HL-60/S4 treated with retinoic acid at 250 ng/mL for 4 days and 3 days (cell line): ENCODE results near the gene ARHGAP10.
"Not testable (repeated sequence)": the region's sequence is repeated elsewhere in the genome, so short reads cannot be mapped to it uniquely, and the experiment has no call there.

Experiments used
- in situ Hi-C: fragments of 300-500 bp; cut with MboI; formaldehyde crosslinking; loops from 2 replicates; pipeline ENCODE4 v1.7.0; 2022; ENCODE audit warnings: low sequenced_read_pairs

Gene ARHGAP10

DNA sequence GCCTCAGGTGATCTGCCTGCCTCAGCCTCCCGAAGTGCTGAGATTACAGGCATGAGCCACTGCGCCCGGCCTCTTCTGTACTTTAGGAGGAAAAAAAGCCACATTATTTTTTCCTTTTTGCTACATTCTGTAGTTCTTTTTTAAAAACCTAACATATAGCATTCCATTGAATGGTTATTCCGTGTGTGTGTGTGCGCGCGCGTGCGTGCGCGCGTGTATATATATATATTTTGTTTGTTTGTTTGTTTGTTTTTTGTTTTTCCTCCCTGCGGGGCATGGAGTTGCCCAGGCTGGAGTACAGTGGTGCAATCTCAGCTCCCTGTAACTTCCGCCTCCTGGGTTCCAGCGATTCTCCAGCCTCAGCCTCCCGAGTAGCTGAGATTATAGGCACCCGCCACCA lies 59.5 kb downstream of the ARHGAP10 start:
- in situ Hi-C loops, result no loop called here

DNA sequence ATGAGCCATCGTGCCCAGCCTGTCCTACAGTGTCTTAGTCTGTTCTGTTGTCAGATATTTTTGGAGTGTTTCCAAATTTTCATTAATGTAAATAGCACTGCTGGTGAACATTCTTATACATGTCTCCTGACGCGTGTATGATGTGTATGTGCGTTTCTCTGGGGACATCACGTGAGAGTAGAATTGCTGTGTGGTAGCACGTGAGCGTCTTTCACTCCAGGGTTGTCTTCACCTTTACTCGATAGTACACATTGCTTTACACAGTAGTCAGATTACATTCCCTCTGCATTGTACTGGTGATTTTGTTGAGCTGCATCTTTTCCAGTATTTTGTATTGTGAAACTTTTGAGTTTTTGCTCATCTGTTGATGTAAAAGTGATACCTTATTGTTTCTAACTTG lies 60.0 kb downstream of the ARHGAP10 start:
- in situ Hi-C loops, result no loop called here

DNA sequence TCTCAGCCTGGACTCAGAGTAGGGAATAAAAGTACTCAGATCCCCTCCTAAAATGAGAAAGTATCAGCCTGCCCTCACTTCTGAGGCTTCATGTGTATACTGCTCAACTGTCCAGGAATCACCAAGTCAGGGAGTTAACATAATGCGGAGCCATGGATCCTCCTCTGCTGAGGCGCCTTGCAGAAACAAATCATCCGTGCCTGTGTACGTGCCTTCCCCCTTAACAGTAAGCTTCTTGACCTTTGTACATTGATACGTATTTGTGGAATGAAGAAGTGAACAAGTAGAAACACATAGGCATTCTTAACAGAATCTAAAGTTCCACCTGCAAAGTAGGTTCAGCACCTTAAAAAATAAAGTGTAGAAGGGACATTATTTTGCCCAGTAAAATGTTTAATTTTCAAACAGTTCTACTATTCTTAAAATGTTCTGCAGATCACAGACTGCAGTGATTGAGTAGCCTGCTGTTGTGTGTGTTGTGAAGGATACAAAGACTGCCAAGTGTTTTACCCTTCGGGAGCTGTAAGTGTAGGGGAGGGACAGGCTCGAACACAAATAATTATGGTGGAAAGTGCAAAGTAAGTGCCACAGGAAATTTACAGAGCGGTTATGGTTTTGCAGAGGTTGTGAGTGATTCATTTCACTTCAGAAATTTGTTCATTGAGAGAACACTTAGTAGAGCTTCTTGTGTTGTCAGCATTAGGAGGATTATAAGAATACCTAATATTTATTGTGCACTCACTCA lies 61.9 kb downstream of the ARHGAP10 start:
- in situ Hi-C loops, result no loop called here

GRCh38 chr4:147794314-147794680 lies 62.4 kb downstream of the ARHGAP10 start:
- in situ Hi-C loops, result no loop called here

DNA sequence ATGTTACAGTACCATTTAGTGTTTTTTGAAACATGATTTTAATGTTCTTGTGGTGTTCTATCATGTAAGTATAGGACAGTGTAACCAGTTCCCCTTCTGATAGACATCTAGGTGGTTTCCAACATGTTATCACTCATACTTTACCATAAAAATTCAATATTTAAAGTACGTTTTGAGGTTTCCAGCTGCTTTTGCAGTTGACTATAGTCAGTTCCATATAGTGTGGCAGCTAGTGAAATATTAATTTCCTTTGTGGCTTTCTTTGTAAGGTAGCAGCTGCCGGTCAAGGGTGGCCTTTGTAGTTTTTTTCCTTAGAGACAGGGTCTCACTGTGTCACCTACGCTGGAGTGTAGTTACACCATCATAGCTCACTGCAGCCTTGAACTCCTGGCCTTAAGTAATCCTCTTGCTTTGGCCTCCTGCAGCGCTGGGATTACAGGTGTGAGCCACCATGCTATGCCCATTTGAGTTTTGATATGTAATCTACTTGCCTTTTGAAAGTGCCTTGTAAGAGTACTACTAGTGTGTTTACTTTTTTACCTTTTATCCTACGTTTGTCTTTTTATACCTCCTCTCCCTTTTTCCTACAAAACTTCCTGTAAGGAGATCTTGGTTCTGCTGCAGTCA lies 63.0 kb downstream of the ARHGAP10 start:
- in situ Hi-C loops, result no loop called here

DNA sequence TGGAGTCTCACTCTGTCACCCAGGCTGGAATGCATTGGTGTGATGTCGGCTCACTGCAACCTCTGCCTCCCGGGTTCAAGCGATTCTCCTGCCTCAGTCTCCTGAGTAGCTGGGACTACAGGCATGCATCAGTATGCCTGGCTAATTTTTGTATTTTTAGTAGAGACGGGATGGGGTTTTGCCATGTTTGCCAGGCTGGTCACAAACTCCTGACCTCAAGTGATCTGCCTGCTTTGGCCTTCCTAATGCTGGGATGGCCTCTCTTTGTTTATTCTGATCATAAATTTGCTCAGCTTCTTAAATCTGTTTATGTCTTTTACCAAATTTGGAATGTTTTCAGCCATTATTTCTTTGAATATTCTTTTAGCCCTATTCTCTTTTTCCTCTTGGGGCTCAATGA lies 67.2 kb downstream of the ARHGAP10 start:
- in situ Hi-C loops, result not testable (repeated sequence)

DNA sequence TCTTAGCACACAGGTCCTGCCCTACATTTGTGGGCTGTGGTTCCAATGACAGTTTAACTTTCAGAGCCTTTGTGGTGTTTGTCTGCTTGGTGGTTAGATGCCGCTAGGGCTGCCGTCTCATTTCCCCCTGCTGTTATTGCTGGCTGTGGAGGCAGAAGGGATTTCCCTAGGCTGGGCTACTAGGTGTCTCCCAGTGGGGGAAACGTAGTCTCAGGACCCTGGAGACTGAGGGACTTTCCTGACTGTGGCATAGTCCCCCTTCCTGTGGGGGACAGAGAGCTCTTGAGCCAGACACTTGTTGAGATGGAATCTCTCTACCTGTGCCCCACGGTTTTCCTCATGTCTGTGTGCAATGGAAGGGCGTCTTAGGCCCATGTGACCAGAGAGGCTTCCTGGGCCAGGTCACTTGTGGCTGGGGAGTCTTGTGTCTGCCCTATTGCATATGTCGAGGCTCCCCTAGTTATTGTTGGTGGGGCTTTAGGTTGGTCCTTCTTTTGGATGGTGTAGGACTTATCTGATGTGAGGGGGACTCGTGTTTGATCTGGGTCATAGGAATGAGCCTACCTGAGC lies 68.2 kb downstream of the ARHGAP10 start:
- in situ Hi-C loops, result no loop called here

- in situ Hi-C loops, result no loop called here
These were observed 69.9 kb downstream of the ARHGAP10 start for GRCh38 chr4:147801820-147802219.

GRCh38 chr4:147802346-147802745 lies 70.5 kb downstream of the ARHGAP10 start:
- in situ Hi-C loops, result no loop called here

GRCh38 chr4:147805946-147806345 lies 74.1 kb downstream of the ARHGAP10 start:
- in situ Hi-C loops, result no loop called here

- in situ Hi-C loops, result no loop called here
These were observed 76.6 kb downstream of the ARHGAP10 start for GRCh38 chr4:147808447-147808846.

- in situ Hi-C loops, result no loop called here
These were observed 77.3 kb downstream of the ARHGAP10 start for GRCh38 chr4:147809211-147809610.

DNA sequence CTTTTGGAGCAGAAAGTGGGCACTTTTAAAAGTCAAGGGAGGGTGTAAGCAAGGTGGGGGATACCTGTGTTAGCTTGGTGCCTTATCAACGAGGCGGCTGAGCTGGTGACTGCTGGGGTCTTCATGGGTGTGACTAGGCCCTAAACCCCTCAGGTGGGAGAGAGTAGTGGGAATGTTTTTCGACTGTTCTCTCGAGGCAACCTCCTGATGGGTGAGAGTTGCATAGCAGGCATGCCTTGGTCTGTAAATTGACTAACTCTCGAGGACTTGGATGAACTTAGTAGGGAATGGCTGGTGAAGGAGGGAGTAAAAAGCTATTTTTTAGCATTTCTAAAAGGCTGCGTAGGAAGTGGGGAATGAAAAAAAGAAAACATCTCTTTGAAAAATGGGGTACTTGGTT lies 80.0 kb downstream of the ARHGAP10 start:
- in situ Hi-C loops, result no loop called here

DNA sequence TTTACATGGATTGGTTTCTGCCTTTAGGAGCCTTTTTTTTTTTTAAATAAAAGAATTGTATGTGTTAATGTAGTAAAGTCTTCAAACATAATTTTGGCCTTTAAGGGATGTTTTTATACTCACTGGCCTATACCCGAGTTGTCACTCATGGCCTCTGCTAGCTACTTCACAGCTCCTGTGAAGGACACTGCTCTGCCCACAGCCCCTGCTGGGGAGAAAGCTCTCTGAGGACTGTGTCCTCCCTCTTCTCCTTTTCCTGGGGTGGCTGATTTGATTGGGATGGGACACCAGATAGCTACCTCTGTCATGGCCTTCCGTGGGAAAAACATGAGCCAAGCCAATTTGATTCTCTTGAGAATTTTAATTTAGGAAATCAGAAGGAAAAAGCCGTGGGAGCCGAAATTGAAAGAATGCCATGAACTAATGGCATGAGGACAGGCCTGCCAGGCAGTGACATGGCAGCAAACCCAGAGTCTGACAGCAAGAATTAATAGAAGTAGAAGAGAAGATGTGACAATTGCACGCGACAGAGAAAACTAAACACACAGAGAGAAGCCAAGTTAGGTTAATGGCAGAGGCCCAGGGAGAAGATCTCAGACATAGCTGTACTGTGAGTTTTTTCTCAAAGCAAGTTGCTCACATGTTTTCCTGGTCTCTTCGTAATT lies 81.4 kb downstream of the ARHGAP10 start:
- in situ Hi-C loops, result no loop called here

DNA sequence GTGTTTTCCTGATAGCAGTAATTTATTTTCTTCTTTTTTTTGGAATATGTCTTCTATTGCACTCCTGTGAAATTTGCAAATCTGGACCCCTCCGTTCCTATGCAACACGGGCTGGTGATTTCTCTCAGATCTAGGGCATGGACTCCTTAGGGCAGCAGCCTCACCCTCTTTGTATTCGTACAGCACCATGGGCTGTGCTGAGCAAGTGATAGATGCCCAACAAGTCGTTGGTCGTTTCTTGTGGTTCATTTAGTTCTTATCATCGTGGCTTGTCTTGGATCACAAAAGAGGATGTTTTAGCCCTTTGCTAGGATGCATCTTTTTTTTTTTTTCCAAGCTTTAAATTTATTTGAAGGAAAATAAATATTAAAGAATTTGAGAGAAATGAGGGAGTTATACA lies 82.1 kb downstream of the ARHGAP10 start:
- in situ Hi-C loops, result no loop called here

DNA sequence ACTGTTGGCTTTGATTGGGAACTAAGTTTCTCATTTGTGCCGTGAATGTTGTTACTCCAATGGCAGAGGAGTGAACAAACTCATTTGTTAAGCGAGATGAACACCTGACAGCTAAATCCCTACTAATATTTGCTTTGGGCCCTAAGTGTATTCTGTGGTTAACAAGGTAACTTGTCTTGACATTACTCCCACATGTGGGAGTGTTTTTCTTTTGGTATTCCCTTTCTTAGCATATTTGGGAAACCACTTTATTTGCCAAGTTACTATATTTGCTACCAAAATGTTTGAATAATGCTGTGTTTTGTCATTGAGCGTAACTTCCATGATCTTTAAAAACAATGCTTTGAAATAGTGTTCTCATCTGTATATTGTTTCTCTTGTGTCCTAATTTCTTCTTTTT lies 82.5 kb downstream of the ARHGAP10 start:
- in situ Hi-C loops, result no loop called here

DNA sequence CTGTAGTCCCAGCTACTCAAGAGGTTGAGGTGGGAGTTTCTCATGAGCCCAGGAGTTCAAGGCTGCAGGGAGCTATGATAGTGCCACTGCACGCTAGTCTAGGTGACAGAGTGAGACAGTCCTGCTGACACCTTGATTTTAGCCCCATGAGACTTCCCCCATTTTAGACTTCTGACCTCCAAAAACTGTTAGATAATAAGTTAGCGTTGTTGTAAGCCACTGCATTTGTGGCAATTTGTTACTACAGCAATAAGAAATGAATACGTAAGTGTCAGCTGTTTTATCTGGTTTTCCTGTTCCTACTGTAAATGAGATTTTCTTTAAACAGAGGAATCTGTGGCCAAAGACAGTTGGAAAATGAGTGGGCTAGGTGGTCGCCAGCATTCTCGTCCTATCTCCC lies 83.9 kb downstream of the ARHGAP10 start:
- in situ Hi-C loops, result no loop called here

GRCh38 chr4:147816382-147817254 lies 84.7 kb downstream of the ARHGAP10 start:
- in situ Hi-C loops, result no loop called here

- in situ Hi-C loops, result no loop called here
These were observed 89.1 kb downstream of the ARHGAP10 start for GRCh38 chr4:147820975-147821374.

GRCh38 chr4:147821555-147821954 lies 89.7 kb downstream of the ARHGAP10 start:
- in situ Hi-C loops, result no loop called here

DNA sequence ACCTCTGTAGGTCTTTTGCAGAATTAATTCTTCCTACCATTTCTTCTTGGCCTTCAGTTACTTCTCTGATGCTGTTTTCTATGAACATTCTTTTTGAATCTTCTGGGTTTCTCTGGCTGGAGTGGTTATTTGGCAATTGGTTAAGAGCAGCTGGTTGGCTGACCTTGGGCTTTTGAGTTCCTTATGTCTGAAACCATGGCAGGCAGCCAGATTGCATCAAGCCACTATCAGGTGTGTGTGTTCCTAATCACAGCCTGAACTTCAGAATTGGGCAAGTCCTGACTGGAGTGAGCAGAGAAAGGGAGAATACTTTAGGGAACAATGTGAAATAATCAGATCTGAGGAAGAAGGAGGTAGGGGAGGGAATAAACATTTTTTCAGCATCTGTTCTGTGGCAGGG lies 90.2 kb downstream of the ARHGAP10 start:
- in situ Hi-C loops, result no loop called here
